Activated T-cell treated with anti-CD3 and anti-CD28 coated beads for 48 hours (primary cell): ENCODE results near the gene CUTC.
"Not testable (repeated sequence)": the region's sequence is repeated elsewhere in the genome, so short reads cannot be mapped to it uniquely, and the experiment has no call there.

Experiments used
- DNase-seq: peaks from one replicate; pipeline ENCODE4 v3.0.0-alpha.2; 2020; ENCODE audit warnings: low read depth

The CUTC gene, protein sequence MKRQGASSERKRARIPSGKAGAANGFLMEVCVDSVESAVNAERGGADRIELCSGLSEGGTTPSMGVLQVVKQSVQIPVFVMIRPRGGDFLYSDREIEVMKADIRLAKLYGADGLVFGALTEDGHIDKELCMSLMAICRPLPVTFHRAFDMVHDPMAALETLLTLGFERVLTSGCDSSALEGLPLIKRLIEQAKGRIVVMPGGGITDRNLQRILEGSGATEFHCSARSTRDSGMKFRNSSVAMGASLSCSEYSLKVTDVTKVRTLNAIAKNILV

DNA sequence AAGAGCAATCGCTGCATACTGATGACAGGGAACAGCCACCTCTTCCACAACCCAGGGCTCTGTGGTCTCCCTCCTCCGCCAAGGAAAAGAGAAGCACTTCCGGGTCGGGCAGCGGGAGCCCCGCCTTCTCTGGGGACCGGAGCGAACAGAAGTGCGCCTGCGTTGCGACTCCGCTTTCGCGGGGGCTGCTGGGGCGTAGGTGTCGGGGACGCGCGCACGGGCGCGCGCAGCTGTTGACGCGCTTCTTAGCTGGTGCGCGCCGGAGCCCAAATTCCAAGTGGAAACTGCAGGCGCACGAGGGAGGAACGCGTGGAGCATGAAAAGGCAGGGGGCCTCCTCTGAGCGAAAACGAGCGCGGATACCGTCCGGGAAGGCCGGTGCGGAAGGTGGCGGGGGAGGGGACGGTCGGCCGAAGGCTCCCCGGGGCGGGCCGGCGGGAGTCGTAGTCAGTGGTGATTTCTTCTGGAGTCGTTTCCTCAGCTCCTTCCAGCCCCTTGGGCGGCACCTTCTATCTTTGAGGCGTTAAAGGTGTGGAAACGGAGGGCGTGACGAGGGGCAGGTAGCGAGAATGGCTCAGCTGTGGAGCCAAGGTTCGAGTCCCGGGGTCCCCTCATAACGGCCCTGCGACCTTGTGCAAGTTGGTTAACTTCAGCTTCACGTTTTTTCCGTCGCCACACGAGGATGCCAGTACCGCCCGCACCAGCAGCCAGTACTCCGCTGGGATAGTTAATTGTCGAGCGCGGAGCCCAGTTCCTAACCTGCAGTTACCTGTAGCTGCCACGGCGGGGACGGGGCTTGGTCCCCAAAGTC lies at the start of gene CUTC, which contains the start of gene COX15:
CUTC (plus strand) TSS at position 202 of the 810 bp plus-strand sequence; CDS start at position 317, 115 bp downstream.
COX15 (minus strand) TSS at position 95 of the 810 bp plus-strand sequence; CDS start at position 17, 78 bp downstream.
- DNase-seq = peak; percentile 94

DNA sequence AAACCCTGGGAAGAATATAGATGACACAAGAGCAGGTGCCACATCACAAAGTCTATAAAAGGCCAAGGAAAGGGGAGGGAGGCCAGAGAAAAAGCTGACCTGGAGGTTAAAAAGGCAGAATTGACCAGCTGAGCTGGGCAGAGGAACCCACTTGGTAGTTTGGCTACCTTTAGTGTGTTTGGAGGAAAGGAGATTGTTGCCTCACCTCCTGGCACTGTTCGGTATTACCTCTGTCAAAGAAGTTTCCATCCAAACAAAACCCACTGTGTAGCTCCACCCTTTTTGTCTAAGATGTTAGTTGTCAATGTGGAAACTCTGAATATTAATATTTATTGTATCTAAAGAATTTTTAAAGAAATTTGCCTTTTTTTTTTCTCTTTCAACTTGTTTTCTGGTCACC lies 49.3 kb upstream of the CUTC start:
- DNase-seq = no peak

DNA sequence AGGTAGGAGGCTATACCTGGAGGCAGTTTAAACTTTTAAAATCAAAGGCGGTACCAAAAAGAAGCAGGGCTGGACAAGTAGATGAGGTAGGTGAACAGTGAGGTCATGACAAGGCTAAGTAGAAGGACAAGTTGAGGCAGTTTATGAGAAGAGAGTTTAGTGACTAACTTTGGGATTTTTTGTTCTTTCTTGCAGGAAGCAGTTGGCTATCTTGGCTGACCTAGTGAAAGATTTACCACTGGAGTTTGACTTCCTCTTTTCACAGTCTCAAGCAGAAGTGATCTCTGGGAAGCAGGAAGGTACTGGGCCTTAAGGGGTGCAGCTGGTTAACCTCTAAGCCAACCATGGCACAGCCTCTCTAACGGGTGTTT lies 46.5 kb upstream of the CUTC start:
- DNase-seq = no peak

DNA sequence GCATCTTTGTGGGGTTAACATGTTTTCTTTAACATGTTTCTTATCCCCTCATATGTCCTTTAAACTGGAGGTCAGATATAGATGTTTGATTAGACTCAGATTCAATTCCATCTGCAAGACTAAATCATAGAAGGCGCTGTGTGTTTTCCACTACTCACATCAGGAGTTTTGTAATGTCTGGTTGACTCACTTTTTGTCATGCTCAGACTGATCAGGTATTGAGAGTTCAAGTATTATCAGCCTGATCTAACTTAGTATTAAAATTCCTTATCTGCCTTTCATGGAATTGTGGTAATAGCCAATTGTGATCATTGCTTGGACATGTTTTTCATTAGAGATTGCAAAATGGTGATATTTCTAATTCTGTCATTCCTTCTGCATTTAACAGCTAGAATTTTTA lies 42.6 kb upstream of the CUTC start:
- no peak for DNase-seq

DNA sequence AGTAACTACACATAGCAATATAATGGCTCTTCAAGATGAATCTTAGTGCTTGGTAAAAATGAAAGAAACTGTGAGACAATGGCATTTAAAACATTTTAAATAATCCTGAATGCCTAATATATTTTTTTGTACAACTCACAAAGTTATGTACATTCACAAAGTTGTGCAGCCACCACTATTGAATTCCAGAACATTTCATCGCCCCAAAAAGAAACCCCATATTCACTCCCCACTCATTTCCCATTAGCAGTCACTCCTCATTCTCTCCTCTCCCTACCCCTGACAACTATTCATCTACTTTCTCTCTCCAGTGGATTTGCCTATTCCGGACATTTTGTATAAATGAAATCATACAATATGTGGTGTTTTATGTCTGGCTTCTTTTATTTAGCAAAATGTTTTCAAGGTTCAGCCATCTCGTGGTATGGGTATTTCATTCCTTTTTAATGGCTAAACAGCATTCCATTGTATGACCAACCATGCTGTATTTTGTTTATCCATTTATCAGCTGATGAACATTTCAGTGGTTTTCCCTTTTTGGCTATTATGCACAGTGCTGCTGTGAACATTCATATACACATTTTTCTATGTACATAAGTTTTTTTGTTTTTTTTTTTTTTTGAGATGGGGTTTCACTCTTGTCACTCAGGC lies 38.0 kb upstream of the CUTC start:
- no peak for DNase-seq

DNA sequence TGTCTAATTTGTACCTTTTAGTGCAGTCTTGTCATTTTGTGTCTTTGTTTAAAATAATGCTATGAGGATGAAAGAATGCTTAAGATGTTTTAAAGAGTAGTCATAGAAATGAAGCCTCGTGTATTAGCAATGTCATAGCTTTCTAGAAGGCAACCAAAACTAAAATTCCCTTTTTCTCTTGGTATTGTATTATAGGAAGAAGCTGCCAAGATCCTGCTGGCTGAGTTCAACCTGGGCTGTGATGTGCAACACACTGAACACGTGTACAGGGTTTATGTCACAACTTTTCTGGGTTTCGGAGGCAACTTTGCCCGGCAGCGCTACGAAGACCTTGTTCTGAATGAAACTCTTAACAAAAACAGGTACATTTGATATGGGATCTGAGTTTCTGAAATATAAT lies 36.3 kb upstream of the CUTC start:
- DNase-seq = no peak

DNA sequence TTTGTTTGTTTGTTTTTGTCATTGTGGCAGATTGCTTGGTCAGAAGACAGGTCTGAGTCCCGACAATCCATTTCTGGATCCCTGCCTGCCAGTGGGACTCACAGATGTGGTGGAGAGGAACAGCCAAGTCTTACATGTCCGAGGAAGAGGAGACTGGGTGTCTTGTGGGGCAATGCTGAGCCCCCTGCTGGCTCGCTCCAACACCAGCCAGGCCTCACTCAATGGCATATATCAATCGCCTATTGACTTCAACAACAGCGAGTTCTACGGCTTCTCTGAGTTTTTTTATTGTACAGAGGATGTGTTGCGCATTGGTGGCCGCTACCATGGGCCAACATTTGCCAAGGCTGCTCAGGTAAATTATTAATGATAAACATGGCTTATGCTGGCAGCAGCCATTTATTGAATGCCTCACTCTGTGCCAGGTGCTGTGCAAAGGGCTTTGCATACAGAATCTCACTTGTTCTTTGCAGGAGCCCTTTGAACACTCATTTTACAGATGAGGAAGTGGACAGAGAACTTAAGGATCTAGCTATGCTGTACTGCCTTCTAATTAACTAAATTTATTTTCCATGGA lies 33.4 kb upstream of the CUTC start:
- no peak for DNase-seq

DNA sequence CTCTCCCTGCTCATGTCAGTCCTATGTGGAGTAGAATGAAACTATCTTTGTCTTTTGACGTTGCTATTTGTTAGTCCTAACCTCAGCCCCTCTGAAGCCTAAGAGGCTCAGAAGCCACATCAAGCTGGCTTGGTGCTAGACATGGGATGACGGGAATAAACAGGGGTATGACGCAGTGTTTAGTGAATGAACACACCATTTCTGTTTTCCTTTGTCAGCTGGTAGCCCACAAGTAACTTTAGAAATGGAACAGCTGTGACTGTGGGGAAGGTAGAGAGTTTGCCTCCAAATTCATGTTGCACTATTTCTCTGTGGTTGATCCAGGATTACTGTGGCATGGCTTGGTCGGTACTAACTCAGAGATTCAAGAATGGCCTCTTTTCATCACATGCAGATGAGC lies 31.4 kb upstream of the CUTC start:
- DNase-seq = no peak

DNA sequence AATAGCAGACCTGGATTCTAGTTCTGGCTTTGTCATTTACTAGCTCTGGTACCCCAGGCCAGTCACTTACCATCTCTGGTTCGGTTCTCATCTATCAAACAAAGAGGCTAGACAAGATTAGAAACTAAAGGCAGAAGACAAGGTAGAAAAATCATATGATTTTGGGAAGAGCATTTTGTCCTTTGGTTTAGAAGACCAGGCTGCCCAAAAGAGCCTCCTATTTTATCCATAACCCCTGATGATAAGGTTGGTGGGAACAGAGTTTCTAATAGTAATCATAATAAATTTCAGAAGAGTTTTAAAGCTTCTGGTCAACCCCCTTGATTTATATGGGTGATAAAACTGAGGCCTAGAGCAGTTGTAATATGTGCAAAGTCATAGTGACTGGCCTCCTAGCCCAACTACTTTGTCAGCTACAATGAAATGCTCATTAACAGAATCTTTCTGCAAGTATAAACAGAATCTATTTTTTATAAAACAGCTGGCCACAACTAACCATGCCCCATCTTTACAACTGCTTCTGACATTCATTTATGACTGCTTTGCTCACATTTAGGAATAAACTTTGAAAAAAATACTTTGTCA lies 23.5 kb upstream of the CUTC start:
- no peak for DNase-seq

DNA sequence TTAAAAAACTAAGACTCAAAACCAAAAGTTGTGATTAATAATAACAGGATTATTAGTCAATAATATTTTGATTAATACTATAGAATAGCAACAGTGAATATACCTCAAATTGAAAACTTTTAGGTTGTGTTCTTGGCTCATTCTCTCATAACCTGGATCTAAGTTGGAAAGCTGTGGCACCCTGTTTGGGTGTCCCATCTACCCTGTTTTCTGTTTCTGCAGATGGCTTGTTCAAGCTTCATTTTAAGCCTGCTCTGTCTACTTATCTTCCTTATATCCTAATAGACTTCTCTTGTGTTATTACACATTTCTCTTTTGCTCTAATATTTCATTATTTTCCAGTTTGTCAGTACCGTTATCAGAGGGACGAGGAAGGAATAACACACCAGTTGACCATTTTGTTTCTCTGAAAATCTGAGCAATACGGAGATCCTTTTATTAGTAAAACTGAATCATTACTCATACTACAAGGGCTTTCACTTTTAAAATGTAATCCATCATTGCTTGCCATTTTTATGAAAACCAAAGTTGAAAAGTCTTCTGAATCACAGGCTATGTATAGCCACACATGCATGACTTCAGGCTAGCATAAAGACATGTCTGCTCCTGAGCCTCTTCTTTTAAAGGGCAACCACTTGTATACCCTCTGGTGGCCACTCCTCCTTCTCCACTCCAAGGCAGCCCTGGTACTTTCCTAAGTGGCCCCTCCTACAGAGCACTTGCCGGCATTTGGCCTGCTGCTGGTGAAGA lies 22.4 kb upstream of the CUTC start:
- no peak for DNase-seq

DNA sequence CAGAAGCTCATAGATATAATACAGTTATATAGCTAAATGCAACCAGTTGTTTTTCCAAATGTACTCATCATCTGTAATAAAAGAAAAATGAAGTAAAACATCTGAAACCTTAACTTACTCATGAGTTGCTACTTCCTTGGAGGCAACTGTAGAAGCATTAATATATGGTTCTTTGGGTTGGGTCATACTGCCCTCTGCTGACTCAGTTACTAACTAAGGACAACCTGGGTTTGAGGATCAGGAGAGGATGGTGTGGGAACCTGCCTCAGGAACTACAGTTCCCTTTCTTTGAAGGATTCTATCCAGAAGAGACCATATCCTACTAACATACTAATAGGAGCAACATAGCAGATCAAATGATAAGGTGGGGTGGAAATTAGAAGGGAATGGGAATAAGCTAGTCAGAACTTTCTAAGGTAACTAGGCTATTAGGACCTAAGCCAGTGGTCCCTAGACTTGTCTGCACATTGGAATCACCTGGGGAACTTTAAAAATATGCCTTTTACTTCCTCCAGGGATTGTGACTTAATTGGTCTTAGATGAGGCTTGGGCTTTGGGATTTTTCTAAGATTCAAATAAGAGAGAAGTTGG lies 20.8 kb upstream of the CUTC start:
- no peak for DNase-seq

DNA sequence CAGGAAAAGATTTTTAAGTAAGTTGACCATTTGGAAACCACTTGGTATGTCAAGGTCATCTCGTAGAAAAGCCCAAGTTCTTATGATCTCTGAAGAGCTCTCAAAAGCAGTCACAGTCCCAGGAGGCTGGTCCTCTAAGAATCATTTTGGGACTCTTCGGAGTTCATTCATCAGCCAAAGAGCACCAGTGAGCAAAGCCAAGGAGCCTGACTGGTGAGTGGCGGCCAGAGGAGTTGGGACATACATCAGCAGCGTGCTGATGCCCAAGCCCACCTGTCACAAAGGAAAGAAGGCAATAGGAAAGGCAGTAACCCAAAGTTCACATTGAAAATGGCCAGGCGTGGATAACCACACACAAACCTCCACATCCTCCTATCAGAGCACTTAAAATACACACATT lies 17.6 kb upstream of the CUTC start:
- no peak for DNase-seq

DNA sequence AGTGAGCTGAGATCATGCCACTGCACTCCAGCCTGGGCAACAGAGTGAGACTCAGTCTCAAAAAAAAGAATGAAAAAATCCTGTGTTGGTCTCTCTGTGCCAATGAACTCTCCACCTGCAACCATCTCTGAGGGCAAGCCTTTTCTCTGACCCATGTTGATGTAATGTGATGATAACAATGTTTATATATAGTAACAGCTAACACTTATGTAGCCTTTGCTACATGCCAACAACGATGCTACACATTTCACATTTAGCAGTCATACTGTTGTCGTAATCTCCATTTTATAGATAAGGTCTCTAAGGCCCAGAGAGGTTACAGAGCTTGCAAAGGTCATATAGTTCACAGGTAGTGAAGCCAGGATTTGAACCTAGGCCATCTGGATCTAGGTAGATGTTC lies 11.6 kb upstream of the CUTC start:
- DNase-seq = no peak

DNA sequence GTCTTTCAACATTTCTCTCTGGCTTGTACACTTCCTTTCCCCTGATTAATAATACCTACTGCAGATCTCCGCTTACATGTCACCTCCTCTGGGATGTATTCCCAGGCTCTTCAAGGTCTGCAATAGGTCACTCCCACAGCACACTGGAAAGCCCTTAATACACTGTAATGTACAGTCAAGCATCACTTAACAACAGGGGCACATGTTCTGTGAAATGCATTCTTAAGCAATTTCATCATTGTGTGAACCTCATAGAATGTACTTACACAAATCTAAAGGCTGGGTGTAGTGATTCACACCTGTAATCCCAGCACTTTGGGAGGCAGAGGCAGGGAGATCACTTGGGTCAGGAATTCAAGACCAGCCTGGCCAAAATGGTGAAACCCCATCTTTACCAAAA lies 2.0 kb upstream of the CUTC start:
- no peak for DNase-seq

DNA sequence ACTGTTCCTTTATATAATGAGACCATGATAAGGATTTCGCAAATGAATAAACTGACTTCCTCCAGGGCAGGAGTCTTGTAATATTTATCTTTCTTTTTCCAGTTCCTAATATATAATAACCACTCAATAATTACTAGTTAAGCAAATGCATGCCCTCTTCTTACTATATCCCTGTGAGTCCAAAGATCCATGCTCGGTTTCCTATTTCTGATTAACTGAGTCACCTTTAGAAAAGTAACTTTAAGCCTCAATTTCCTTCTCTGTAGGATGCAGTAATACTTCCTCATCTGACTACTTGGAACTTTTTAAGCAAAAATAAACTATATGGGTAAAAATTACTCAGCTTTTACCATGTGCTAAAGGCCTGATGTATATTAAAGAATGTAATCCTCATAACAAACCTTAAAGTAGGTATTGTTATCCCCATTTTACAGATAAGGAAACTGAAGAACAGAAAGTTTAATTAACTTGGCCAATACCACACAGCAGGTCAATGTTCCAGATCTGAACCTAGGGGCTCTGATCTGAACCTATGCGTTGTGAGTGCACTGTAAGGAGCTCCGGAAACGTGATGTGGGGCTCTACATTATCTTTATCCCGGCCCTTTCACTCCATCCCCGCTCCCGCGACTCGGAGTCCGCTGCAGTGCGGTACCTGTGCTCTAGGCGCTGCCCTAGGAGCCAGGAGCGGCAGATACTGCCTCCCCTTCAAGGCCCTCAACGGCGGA lies 565 bp upstream of the CUTC start:
- DNase-seq = no peak

DNA sequence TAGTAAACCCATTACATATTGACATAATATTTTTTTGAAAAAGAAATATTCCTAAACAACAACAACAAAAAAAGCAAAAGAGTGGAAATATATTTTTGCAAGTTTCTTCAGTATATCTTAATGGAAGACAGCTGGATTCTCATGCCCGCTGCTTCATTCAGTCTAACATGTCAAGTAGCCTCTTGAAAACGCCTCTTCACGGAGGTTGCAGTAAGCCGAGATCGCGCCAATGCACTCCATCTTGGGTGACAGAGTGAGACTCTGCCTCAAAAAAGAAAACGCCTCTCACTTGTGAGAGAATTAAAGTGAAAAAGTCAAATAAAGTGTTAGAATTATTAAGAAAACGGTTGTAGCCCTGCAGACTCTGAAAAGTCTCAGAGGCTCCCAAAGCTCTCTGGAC lies 1.3 kb downstream of the CUTC start:
- no peak for DNase-seq

DNA sequence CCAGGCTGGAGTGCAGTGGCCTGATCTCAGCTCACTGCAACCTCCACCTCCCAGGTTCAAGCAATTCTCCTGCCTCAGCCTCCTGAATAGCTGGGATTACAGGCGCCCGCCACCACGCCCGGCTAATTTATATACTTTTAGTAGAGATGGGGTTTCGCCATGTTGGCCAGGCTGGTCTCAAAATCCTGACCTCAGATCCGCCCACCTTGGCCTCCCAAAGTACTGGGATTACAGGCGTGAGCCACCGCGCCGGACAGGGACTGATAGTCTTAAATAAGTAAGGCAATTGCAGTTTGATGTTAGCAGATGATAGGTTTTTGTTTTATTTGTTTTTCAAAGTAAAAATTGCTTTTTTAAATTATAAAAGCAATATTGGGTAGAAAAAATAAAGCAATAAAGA lies 2.1 kb downstream of the CUTC start:
- DNase-seq = not testable (repeated sequence)

DNA sequence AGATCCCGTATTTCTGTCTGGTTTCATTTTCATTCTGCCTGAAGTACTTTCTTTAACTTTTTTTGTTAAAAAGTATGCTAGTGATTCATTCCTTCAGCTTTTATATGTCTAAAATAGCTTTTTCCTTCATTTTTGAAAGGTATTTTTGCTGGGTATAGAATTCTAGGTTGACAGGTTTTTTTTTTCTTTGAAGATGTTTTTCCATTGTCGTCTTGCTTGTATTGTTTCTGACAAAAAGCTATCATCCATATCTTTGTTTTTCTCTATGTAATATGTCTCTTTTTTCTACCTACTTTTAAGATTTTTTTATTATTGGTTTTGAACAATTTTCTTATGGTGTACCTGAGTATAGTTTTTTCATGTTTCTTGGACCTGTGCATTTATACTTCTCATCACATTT lies 8.2 kb downstream of the CUTC start:
- no peak for DNase-seq

DNA sequence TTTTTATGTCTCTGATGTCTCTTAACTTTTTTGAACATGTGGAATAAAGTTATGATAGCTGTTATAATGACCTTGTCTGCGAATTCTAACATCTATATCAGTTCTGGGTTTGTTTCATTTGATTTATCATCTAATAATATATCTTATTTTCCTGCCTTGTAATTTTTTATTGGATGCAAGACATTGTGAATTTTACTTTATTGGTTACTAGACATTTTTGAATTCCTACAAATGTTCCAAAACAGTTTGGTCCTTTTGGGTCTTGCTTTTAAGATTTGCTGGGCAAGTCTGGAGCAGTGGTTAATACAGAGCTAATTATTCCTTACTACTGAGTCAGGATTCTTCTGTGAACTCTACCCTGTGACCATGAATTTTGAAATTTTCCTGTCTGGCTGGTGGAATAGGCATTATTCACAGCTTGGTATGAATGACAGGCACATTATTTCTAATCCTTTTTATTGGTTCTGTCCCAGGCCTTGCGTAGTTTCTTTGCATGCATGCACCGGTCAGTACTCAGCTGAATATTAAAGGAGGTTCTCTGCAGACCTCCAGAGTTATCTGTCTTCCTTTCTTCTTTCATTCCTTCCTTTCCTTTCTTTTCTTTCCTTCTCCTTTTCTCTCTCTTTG lies 9.0 kb downstream of the CUTC start:
- DNase-seq = no peak

DNA sequence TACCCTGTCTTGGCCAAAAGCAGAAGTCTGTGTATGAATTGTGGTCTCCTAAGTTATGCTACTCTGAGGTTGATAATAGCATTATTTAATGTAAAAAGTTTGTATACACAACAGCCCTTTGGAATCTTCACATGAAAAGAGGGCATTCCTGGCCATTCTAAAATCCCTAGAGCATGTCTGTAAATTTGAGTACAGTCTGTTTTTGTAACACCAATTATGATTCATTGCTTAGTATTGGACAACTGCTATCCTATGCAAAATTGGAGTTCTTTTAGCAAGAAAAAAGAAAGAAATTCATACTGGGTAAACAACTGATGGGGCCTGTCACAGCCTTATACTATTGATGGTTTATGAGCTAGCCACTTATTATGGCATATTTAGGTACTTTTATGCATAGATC lies 10.2 kb downstream of the CUTC start:
- no peak for DNase-seq
